GM18519 (cell line): Measurements from ENCODE around the gene B4GALNT2.
"Not testable (repeated sequence)": the region's sequence is repeated elsewhere in the genome, so short reads cannot be mapped to it uniquely, and the experiment has no call there.

Experiments
- ATAC-seq: cut with Tn5 transposase; IDR thresholded peaks from one replicate; pipeline ENCODE4 v1.9.1; 2021; ENCODE audit warnings: mild to moderate bottlenecking, moderate library complexity; ENCODE audit not compliant: unreplicated experiment, low FRiP score

B4GALNT2 gene

DNA sequence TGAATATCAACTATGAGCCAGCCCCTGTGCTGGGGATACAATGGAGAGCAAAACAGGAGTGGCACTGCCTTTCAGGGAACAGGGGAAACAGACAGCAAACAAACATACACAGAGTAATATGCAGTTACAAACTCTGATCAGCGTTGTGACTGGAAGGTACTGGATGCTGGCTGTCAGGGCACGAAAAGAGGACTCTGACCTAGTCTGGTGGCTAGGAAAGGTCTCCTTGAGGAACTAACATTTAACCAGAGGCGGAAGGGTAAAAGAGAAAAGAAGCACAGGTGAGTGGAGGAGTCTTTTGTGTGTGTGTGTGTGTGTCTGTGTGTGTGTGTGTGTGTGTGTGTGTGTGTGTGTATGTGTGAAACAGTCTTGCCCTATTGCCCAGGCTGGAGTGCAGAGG is 12.4 kb upstream of the B4GALNT2 start:
- ATAC-seq: no peak

DNA sequence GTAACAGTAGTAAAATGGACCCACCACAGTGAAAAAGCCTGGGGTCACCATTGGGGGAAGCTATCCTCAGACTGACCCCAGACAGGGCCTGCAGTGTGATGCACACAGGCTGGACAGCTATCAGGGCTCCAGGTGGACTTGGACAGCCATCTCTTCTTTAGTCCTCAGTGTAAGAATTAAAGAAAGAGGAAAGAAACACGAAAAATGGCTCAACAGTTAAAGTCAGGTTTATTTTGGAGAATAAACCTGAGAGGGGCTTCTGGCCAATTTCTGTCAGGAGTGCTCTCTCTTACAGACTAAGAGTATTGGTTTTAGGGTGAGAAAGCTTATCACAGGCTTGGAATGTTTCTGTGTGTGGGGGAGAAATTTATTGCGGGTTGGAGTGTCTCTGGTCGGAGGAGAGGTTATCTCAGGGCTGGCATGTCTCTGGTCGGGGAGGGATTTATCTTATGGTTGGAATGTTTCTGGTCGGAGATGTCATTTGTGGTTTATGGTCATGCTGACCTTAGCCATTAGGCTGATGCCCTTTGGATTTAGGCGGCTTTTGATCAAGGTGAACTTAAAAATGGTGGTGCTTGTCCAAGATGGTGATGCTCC is 10.8 kb upstream of the B4GALNT2 start:
- ATAC-seq: no peak

DNA sequence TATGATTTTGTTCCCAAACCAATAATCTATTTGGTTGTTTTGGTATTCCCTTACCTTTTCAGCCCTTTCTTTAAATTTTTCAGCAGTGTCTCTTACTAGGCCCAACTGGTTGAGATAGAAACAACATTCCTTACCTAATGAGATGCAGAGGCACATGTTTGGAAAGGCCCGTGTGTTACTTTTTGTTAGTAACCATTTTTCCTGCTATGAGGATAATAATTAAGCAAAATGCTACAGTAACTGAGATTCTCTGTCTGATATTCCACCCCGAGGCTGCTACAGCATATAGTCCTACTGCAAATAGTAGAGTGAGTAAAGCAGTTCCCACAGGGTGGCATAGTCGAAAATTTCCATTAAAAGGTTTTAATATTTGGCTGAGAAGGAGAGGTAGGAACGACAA is 10.0 kb upstream of the B4GALNT2 start:
- ATAC-seq: no peak

DNA sequence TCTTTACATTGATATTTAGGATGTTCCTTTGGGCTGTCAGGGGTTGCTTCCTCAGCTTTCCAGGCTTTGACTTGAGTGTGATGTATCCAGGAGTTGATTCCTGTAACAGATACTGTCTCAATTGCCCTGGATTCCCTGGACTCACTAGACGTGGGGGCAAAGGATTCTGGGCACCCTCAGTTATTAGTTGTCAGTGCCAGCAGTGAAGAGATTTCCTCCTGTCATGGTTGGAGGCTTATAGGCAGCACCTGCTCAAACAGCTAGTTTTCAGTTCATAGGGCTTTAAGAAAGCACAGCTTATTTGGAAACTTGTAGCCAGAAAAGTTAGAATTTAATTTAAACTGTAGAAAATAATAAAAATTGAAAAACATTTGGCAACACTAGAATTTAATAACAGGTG is 9.5 kb upstream of the B4GALNT2 start:
- ATAC-seq: no peak

DNA sequence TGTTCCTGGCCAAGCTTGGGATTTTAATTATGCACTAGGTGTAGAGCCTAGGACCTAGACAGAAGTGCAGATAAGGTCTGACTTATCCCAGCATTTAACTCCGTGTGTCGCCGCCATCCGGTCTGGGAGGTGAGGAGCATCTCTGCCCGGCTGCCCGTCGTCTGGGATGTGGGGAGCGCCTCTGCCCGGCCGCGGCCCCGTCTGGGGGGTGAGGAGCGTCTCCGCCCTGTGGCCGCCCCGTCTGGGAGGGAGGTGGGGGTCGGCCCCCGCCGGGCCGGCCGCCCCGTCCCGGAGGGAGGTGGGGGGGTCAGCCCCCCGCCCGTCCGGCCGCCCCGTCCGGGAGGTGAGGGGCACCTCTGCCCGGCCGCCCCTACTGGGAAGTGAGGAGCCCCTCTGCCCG is 7.1 kb upstream of the B4GALNT2 start:
- no peak for ATAC-seq

DNA sequence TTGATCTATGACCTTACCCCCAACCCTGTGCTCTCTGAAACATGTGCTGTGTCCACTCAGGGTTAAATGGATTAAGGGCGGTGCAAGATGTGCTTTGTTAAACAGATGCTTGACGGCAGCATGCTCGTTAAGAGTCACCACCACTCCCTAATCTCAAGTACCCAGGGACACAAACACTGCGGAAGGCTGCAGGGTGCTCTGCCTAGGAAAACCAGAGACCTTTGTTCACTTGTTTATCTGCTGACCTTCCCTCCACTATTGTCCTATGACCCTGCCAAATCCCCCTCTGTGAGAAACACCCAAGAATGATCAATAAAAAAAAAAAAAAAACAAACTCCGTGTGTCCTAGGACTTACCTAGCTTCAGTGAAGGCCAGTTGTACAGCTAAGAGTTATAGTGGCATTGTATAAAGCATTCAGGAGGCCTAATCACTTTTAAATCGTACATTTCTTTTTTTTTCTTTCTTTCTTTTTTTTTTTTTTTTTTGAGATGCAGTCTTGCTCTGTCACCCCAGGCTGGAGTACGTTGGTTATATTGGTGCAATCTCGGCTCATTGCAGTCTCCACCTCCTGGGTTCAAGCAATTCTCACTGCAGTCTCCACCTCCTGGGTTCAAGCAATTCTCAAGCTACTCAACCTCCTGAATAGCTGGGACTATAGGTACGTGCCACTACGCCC is 6.2 kb upstream of the B4GALNT2 start:
- not testable (repeated sequence) for ATAC-seq

DNA sequence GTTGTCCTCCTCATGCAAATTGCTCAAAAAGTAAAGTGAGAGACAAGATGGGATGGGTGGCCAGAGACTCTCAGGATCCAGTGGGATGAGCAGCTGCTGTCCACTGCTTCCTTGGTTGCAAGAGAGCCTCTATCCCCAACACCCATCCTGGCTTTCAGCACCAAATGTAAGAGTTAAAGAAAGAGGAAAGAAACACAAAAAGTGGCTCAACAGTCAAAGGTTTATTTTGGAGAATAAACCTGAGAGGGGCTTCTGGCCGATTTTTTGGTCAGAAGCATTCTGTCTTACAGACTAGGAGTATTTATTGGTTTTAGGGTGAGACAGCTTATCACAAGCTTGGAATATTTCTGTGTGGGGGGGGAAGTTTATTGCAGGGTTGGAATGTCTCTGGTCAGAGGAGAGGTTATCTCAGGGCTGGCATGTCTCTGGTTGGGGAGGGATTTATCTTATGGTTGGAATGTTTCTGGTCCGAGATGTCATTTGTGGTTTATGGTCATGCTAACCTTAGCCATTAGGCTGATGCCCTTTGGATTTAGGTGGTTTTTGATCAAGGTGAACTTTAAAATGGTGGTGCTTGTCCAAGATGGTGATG is 3.1 kb upstream of the B4GALNT2 start:
- ATAC-seq: not testable (repeated sequence)

DNA sequence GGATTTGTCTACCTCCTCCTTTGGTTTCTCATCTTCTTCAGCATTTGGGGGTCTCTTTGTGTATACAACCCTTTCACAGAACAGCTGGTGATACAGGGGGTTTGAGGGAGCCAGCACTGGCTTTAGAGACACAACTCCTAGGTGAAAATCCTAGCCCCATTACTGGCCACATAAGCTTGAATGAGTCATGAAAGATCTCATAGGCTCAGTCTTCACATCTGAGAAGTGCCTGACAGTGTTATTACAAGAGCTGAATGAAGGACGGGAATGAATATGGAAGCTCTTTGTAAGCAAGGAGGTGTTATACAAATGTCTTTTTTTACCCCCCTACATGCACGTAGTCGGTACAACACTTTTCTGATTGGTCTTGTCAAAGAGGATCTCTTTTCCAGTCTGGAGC is 1.7 kb upstream of the B4GALNT2 start:
- no peak for ATAC-seq

DNA sequence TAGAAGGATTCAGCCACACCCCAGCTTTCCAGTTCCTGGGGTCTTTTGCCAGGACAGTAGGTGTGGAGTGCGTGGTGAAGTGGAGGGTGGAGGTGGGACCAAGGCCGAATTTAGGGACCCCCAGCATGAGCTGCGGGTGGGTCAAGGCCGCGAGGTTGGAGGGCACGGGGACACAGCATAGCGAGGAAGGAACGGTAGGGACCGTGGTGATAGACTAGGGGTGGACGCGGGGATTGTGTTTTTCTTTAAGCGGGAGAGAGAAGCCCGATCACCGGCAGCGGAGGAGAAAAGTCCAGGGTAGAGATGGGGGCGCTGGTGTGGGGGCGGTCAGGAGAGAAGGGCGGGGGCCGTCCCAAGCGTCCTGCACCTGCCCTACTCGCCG is 261 bp upstream of the B4GALNT2 start:
- ATAC-seq: no peak

DNA sequence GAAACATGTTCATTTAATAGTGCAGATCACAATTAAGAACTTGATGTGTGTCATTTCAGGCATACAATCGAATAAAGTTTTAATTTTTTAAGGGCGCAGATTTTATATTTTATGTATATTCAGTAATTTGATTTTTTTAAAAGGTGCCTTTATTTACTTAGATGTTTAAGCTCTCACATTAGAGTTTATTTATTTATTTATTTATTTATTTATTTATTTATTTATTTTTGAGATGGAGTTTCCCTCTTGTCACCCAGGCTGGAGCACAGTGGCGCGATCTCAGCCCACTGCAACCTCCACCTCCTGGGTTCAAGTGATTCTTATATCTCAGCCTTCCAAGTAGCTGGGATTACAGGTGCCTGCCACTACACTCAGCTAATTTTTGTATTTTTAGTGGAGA is 3.8 kb downstream of the B4GALNT2 start:
- ATAC-seq: no peak

DNA sequence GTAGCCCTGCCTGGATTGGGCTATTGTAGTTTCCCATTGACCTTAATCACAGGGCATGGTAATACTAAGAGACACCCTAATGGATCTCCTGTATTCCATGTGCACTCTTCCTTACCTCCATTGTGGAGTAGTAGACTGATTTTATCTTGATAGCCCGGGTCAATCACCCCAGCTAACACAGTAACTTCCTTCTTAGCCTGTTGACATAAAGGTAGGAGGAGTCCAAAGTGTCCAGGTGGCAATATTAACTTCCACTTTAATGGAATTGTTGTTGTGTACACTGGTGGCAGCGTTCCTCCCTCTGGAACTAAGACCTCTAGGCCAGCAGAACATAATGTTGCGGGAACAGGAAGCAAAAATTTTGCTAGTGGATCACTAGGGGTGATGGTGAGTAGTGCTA is 13.1 kb downstream of the B4GALNT2 start:
- not testable (repeated sequence) for ATAC-seq

DNA sequence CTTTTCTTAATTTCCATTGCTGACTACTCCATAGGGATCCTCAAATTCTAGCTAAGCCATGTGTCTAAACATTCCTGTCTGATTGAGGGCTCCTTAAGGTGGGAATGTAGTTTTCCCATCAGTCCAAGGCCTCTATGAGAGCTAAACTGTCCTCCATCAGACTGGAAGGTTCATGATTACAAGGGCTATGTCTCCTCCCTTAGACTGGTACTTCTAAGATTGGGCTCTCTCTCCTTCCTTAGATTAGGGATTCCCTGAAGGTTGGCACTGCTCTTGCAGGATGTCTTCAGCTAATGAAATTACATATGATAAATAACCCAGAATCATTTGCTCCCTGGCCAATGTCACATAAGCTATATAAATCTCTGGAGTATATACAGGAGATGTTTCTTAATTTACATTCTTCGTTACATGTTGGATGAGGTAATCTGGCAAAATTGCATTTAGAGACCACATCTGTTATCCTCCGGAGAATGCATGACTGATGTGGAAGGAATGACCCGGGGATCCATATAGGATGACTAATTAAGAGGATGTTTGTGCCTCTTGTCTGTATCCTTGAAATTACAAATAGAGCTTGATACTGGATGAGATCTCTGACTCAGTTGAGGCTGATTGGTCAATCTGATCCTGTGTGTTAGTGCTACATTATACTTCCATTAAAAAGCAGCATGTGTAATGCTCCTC is 14.2 kb downstream of the B4GALNT2 start:
- no peak for ATAC-seq

DNA sequence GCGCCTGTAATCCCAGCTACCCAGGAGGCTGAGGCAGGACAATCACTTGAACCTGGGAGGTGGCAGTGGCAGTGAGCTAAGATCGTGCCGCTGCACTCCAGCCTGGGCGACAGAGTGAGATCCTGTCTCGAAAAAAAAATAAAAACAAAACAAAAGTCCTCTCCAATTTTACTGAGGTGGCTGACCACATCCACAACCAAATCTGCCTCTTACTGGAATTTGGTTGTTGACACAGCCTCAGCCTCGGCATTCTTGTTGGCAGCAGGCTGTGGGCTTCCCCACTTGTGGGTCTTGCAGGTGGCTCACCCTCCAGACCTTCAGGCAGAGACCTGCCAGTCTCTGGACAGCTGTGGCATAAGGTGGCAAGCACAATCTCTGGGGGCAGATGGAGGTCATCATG is 15.6 kb downstream of the B4GALNT2 start:
- no peak for ATAC-seq

DNA sequence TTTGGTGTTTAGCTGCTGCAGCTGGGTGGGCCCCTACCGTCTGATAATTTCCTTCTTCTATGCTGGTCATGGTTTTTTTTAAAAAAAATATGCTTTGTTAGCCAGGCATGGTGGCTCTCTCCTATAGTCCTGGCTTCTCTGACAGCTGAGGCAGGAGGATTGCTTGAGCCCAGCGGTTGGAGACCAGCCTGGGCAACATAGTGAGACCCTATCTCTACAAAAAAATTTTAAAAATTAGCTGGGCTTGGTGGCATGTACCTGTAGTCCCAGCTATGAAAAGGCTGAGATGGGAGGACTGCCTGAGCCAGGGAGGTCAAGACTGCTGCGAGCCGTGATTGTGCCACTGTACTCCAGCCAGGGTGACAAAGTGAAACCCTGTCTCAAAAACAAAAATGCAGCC is 19.4 kb downstream of the B4GALNT2 start:
- no peak for ATAC-seq

DNA sequence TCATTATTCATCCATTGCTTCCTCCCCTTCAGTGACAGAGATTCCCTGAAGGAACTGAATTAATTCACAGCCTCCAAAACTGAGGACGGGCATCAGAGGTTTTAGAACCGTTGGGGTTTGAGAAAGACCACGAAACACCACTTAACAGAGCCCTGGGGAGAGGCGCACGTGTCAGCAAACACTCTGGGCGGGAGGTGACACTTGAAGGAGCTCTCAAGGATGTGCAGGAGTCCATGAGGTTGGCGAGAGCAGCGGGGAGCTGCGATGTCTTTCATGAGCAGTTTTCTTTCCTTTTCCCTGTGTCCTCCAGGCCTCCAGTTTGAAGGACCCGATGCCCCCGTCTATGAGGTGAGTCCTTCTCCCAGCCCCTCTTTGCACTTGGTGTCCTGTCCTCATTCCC is 23.7 kb downstream of the B4GALNT2 start:
- ATAC-seq: no peak

DNA sequence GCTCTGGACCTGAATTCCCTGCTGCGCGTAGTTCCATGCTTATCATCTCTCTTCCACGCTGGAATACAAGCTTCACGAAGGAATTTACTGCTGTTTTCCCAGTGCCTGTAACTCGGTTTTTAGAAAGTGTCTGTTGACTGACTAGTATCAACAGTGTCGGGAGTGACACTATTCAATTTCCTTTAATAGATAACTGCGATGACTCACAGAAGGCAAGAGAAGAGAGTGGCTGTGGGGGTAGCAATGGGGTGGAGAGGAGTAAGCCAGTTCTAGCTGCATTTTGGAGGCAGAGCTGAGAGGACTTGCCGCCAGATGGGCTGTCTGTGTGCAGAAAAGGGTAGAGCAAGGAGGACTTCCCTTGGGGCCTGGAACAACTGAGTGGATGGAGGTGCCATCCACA is 25.2 kb downstream of the B4GALNT2 start:
- no peak for ATAC-seq

DNA sequence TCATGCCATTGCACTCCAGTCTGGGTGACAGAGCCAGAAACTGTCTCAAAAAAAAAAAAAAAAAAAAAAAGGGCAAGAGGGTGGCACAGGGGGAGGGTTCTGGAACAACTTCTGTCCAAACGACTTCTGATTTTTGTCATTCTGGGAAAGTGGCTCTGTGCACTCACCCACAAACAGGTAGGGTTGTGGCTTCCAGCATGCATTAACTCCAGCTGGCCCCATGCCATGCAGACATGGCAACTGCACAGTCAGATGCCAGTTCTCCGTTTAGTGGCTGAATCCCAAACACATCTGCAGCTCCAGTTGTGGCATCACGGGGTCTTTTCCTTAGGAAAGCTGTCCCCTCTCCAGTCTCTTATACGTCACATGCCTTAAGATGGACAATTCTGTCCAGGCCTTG is 30.3 kb downstream of the B4GALNT2 start:
- ATAC-seq: no peak

DNA sequence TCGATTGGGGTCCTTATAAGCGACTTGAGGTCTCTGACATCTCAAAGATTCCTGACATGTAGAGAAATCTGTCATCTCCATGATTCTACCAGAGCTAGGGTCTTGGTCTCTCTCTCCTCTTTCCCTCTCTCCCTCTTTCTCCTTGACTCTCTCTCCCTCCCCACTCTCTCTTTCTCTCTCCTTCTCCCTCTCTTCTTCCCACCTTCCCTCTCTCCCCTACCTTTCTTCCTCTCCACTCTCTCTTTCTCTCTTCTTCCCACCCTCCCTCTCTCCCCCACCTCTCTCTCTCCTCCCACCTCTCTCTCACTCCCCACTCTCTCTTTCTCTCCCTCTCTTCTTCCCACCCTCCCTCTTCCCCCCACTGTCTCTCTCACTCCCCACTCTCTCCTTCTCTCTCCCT is 32.6 kb downstream of the B4GALNT2 start:
- ATAC-seq: no peak

DNA sequence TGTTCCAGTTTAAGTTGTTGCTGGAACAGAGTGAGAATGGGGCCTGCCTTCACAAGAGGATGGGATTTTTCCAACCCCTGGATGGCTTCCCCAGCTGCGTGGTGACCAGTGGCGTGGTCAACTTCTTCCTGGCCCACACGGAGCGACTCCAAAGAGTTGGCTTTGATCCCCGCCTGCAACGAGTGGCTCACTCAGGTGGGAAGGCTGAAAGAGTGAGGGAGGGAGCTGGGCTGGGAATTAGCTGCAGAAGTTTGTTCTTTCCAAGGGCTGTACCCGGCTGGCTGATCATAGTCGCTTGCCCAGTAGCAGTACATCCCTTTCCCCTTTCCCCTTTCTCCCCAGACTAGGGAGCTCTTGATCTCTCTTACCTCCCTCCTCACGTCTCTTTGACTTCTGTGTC is 36.1 kb downstream of the B4GALNT2 start:
- no peak for ATAC-seq

DNA sequence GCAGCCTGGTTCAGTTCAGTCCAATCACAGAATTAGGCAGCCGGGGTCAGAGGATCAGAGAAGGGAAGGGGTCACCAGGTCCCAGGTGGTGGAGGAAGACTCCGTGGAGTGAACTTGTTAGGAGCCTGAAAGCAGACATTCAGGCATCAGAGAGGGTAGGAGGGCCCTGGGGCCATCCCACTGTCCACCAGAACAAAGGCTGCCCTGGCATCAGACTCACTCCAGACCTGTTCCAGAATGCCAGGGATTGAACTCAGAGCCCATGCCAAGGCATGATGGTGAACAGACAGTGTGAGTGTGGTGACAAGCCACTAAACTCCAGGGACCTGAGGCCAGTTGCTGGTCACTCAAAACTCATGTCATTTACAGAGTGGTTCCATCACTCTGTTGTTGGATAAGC is 37.6 kb downstream of the B4GALNT2 start:
- ATAC-seq: no peak

DNA sequence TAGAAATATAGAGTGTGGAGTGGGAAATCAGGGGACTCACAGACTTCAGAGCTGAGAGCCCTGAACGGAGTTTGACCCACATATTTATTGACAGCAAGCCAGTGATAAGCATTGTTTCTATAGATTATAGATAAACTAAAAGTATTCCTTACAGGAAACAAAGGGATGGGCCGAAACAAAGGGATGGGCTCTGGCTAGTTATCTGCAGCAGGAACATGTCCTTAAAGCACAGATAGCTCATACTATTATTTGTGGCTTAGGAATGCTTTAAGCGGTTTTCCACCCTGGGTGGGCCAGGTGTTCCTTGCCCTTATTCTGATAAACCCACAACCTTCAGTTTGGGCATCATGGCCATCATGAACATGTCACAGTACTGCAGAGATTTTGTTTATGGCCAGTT is 38.1 kb downstream of the B4GALNT2 start:
- not testable (repeated sequence) for ATAC-seq

DNA sequence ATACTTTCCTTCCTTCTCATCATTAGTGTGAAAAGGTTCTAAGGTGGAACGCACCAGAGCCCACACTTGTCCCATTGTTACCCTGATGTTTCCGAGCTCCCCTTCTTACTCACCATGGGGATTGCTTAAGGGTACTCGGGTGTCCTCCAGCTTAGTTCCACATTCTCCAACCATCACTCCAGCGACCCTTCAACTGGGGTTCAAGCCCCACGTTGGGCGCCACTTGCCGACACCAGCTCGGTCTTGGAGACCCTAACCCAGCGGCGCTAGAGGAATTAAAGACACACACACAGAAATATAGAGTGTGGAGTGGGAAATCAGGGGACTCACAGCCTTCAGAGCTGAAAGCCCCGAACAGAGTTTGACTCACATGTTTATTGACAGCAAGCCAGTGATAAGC is 43.4 kb downstream of the B4GALNT2 start:
- not testable (repeated sequence) for ATAC-seq
